PC-3 (cell line): Measurements from ENCODE around the gene P2RX3.
A peak's percentile ranks its signal among the peaks of the same experiment; 100 is the strongest.

ENCODE experiments used
- EZH2 ChIP-seq: fragments of 300-600 bp; sonication (generic); IDR thresholded peaks from one replicate; pipeline ENCODE4 v1.6.1; 2017; ENCODE audit warnings: antibody characterized with exemption, mild to moderate bottlenecking, low read length; ENCODE audit not compliant: unreplicated experiment
- TF ChIP-seq, protein P1 (sequence below): fragments of 300-600 bp; sonication (generic); conservative IDR thresholded peaks from 2 replicates; pipeline ENCODE4 v1.5.1; 2017; ENCODE audit warnings: antibody characterized with exemption, low read depth, mild to moderate bottlenecking, low read length

DNA sequence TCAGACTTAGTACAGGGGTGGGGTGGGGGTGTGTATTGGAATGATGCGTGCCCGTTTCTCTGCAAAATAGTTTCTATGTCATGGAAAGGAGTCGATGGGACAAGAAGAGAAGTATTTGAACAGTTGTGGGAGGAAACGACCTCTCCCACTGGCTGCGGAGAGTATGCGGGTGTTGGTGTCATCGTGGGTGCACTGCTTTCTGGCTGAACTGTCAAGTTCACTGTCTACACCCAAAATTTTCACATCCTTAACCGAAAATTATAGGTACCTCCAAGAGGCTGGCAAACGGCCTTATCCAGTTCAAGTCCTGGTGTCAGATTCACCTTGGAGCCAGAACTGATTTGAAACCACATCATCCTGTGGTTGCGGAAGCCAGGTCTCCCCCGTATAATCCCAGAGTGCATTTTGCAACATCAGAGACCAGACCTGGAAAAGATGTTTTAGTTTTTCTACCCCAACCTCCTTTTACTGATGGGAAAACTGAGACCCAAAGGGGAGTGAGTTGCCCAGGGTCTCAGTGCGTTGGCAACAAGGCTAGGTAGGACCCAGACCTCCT lies 2.0 kb upstream of the P2RX3 start:
- TF ChIP-seq EZH2 = no peak
- TF ChIP-seq, protein P1, sequence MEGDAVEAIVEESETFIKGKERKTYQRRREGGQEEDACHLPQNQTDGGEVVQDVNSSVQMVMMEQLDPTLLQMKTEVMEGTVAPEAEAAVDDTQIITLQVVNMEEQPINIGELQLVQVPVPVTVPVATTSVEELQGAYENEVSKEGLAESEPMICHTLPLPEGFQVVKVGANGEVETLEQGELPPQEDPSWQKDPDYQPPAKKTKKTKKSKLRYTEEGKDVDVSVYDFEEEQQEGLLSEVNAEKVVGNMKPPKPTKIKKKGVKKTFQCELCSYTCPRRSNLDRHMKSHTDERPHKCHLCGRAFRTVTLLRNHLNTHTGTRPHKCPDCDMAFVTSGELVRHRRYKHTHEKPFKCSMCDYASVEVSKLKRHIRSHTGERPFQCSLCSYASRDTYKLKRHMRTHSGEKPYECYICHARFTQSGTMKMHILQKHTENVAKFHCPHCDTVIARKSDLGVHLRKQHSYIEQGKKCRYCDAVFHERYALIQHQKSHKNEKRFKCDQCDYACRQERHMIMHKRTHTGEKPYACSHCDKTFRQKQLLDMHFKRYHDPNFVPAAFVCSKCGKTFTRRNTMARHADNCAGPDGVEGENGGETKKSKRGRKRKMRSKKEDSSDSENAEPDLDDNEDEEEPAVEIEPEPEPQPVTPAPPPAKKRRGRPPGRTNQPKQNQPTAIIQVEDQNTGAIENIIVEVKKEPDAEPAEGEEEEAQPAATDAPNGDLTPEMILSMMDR = 0 out of 2 replicates have a peak, but pooled peaks have one; percentile 2
